Right atrium auricular region (tissue), 2 donors: ENCODE results near the gene OR10G7. TPM values are rescaled to one million over a fixed set of nuclear protein-coding genes. Genes with fewer than 3 reads are reported as not detected.

ENCODE experiments used
- DNase-seq: peaks from one replicate; pipeline ENCODE4 v3.0.0-alpha.2; 2019; ENCODE audit warnings: low spot score
- H3K27ac ChIP-seq, 2 donors: fragments of 200-600 bp; sonication (generic); 1 replicate in 1 of 2; 2 replicates in 1 of 2; pipeline ENCODE4 v1.5.1; 2016 to 2019
- H3K27me3 ChIP-seq, 2 donors: fragments of 200-600 bp; sonication (generic); one replicate each; pipeline versions ENCODE4 v1.5.1 to v1.6.0; 2017 to 2019
- H3K36me3 ChIP-seq: fragments of 200-600 bp; sonication (generic); one replicate; pipeline ENCODE4 v1.5.1; 2016
- H3K4me1 ChIP-seq, 2 donors: fragments of 200-600 bp; sonication (generic); one replicate each; pipeline versions ENCODE4 v1.5.1 to v1.6.0; 2017 to 2019
- H3K4me3 ChIP-seq, 2 donors: fragments of 200-600 bp; sonication (generic); 1 replicate in 1 of 2; 2 replicates in 1 of 2; pipeline ENCODE4 v1.5.1; 2017 to 2019; ENCODE audit warnings: mild to moderate bottlenecking in 1 of 2, moderate library complexity in 1 of 2
- H3K9me3 ChIP-seq, 2 donors: fragments of 200-600 bp; sonication (generic); one replicate each; pipeline ENCODE4 v1.5.1; 2019
- CTCF ChIP-seq, 2 donors: fragments of 200-600 bp; sonication (generic); IDR thresholded peaks; one replicate each; pipeline ENCODE4 v1.5.1; 2019; ENCODE audit warnings: antibody characterized with exemption in 2 of 2
- total RNA-seq, 2 donors: library from RNA; depleted of rRNA; stranded (reverse); fragments of >200 nt; gene quantifications; one replicate each; pipeline ENCODE4 v1.1.0, GENCODE V29; 2016

The OR10G7 gene, protein sequence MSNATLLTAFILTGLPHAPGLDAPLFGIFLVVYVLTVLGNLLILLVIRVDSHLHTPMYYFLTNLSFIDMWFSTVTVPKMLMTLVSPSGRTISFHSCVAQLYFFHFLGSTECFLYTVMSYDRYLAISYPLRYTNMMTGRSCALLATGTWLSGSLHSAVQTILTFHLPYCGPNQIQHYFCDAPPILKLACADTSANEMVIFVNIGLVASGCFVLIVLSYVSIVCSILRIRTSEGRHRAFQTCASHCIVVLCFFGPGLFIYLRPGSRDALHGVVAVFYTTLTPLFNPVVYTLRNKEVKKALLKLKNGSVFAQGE
- not detected for total RNA-seq

DNA sequence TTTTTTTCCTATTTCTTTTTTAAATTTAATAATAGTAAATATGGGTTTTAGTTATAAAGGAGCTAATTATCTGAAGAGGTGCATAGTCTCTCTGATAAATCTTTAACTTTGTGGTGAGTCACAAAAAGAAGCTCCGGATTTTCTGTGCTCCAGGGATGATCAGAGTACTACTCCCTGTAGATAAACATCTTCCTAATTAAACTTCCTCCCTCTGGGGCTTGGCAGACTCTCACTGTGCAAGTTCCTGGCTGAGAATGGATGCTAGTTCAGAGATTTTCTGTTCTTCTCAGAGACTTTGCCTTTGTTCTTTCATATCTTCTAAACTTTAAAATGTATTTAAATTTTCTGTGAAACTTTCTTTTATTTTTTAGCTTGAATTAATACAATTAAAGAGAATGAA is at the start of gene OR10G7:
Gene OR10G7 (minus strand): TSS at position 72 of the 400 bp plus-strand sequence. CDS start 2,324 bp downstream, outside the sequence.
- no peak for DNase-seq
- Histone ChIP-seq H3K9me3 (no peaks in the 10 kb centered on the region), H3K4me3 (no peak within 1 kb of the TSS), H3K36me3 (no peaks in the 10 kb centered on the region), H3K27me3 (no peaks in the 10 kb centered on the region), H3K27ac (no peak within 1 kb of the TSS), H3K4me1 (no peaks in the 10 kb centered on the region)
- TF ChIP-seq CTCF (IDR thresholded peaks at IDR 0.05): no peak

GRCh38 chr11:124085997-124086846 is 45.1 kb upstream of the OR10G7 start:
- Histone ChIP-seq H3K36me3 (no peaks in the 10 kb centered on the region), H3K4me3 (no peak overlapping the region), H3K9me3 (no peaks in the 10 kb centered on the region), H3K27me3 (no peaks in the 10 kb centered on the region), H3K27ac (no peak overlapping the region), H3K4me1 (no peaks in the 10 kb centered on the region)
- no peak for DNase-seq
- no peak for TF ChIP-seq CTCF (IDR thresholded peaks at IDR 0.05)

DNA sequence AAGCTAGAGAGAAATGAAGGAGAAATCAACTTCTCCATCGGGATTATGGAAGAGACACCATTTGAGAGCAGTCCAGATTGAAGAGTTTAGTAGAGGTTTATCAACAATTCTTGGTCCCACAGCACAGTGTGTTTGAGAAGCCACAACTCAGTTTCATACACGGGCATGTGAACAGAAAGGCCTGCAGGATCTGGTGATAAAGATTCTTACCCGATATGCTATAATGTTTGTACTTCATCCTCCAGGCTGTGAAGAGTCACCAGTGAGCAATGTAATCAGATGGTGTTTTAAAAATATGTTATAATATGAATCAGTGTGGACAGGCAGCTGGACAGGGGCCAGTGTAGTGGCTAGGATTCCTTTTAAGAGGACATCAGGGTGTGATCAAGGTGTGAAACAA is 44.5 kb upstream of the OR10G7 start:
- TF ChIP-seq CTCF (IDR thresholded peaks at IDR 0.05): no peak
- Histone ChIP-seq H3K27me3 (no peaks in the 10 kb centered on the region), H3K27ac (no peak overlapping the region), H3K9me3 (no peaks in the 10 kb centered on the region), H3K4me1 (no peaks in the 10 kb centered on the region), H3K36me3 (no peaks in the 10 kb centered on the region), H3K4me3 (no peak overlapping the region)
- no peak for DNase-seq

GRCh38 chr11:124082371-124082770 is 41.2 kb upstream of the OR10G7 start:
- H3K4me1 ChIP-seq: no peaks in the 10 kb centered on the region
- H3K4me3 ChIP-seq: no peak overlapping the region
- no peaks in the 10 kb centered on the region for H3K27me3 ChIP-seq
- DNase-seq: no peak
- no peaks in the 10 kb centered on the region for H3K9me3 ChIP-seq
- H3K36me3 ChIP-seq: no peaks in the 10 kb centered on the region
- TF ChIP-seq CTCF (IDR thresholded peaks at IDR 0.05): no peak
- no peak overlapping the region for H3K27ac ChIP-seq

GRCh38 chr11:124081483-124081882 is 40.4 kb upstream of the OR10G7 start:
- H3K4me3 ChIP-seq: no peak overlapping the region
- no peaks in the 10 kb centered on the region for H3K36me3 ChIP-seq
- DNase-seq: no peak
- no peaks in the 10 kb centered on the region for H3K27me3 ChIP-seq
- H3K9me3 ChIP-seq: no peaks in the 10 kb centered on the region
- TF ChIP-seq CTCF (IDR thresholded peaks at IDR 0.05): no peak
- no peaks in the 10 kb centered on the region for H3K4me1 ChIP-seq
- H3K27ac ChIP-seq: no peak overlapping the region
